HepG2 (cell line): ENCODE data around the gene SFI1. TPM values are rescaled to one million over a fixed set of nuclear protein-coding genes. Genes with fewer than 3 reads are reported as not detected.
A peak's percentile ranks its signal among the peaks of the same experiment; 100 is the strongest.

Experiments used
- AGO2 ChIP-seq: fragments of 200-400 bp; formaldehyde crosslinking; optimal IDR thresholded peaks from 2 replicates; pipeline ENCODE3; 2017; ENCODE audit warnings: mild to moderate bottlenecking, low read depth, low read length, moderate library complexity
- CBX2 ChIP-seq, 2 experiments: fragments of 200-600 bp in 1 of 2; sonication (generic); formaldehyde crosslinking in 1 of 2; IDR thresholded peaks; 2 replicates each; pipeline versions ENCODE4 v1.7.0 to v1.8.1; 2018 to 2022; ENCODE audit warnings: low read depth in 2 of 2, low read length in 1 of 2, mild to moderate bottlenecking in 1 of 2, missing genetic modification reagents in 1 of 2
- CHD2 ChIP-seq: IDR thresholded peaks from 2 replicates; pipeline ENCODE4 v1.6.1; 2011; ENCODE audit warnings: low read depth, low read length, improper control_type of control experiment
- CHD4 ChIP-seq: fragments of 200-600 bp; sonication (generic); IDR thresholded peaks from 2 replicates; pipeline ENCODE4 v1.7.0; 2017; ENCODE audit warnings: mild to moderate bottlenecking, low read length, borderline replicate concordance
- DMAP1 ChIP-seq: IDR thresholded peaks from 2 replicates; pipeline ENCODE4 v1.6.1; 2016
- E2F2 ChIP-seq: sonication (generic); formaldehyde crosslinking; IDR thresholded peaks from 2 replicates; pipeline ENCODE4 v1.4.0; 2020; ENCODE audit warnings: missing genetic modification reagents, borderline replicate concordance
- EED ChIP-seq: sonication (generic); formaldehyde crosslinking; IDR thresholded peaks from 2 replicates; pipeline ENCODE4 v1.5.0; 2020; ENCODE audit warnings: mild to moderate bottlenecking, missing genetic modification reagents
- KAT7 ChIP-seq: IDR thresholded peaks from 2 replicates; pipeline ENCODE4 v1.6.1; 2018; ENCODE audit warnings: borderline replicate concordance, missing compliant biosample characterization
- KDM4B ChIP-seq: sonication (generic); formaldehyde crosslinking; IDR thresholded peaks from 2 replicates; pipeline ENCODE4 v1.4.0; 2020; ENCODE audit warnings: missing genetic modification reagents
- MAF1 ChIP-seq: sonication (generic); formaldehyde crosslinking; IDR thresholded peaks from 2 replicates; pipeline ENCODE4 v1.5.0; 2020; ENCODE audit warnings: missing genetic modification reagents, borderline replicate concordance
- MIER2 ChIP-seq: IDR thresholded peaks from 2 replicates; pipeline ENCODE4 v1.6.1; 2016; ENCODE audit warnings: missing biosample characterization, missing genetic modification reagents
- MLLT10 ChIP-seq: sonication (generic); formaldehyde crosslinking; IDR thresholded peaks from 2 replicates; pipeline ENCODE4 v1.4.0; 2020; ENCODE audit warnings: missing genetic modification reagents
- PAXIP1 ChIP-seq: sonication (generic); formaldehyde crosslinking; conservative IDR thresholded peaks from 2 replicates; pipeline ENCODE4 v1.4.0; 2020; ENCODE audit warnings: mild to moderate bottlenecking, missing genetic modification reagents, moderate library complexity
- REPIN1 ChIP-seq: sonication (generic); formaldehyde crosslinking; IDR thresholded peaks from 2 replicates; pipeline ENCODE4 v1.8.0; 2022; ENCODE audit warnings: missing genetic modification reagents, low read depth, mild to moderate bottlenecking, borderline replicate concordance
- RFXAP ChIP-seq: sonication (generic); formaldehyde crosslinking; IDR thresholded peaks from 2 replicates; pipeline ENCODE4 v1.4.0; 2020; ENCODE audit warnings: missing genetic modification reagents, borderline replicate concordance
- THAP9 ChIP-seq: sonication (generic); formaldehyde crosslinking; IDR thresholded peaks from 2 replicates; pipeline ENCODE4; 2020; ENCODE audit warnings: missing genetic modification reagents, mild to moderate bottlenecking, borderline replicate concordance
- ZHX1 ChIP-seq: sonication (generic); formaldehyde crosslinking; IDR thresholded peaks from 2 replicates; pipeline ENCODE4 v1.8.1; 2022; ENCODE audit warnings: low read depth, mild to moderate bottlenecking, missing genetic modification reagents
- ZNF160 ChIP-seq: sonication (generic); formaldehyde crosslinking; IDR thresholded peaks from 2 replicates; pipeline ENCODE4 v1.8.0; 2022; ENCODE audit warnings: mild to moderate bottlenecking, inconsistent platforms, missing genetic modification reagents
- ZNF616 ChIP-seq: sonication (generic); formaldehyde crosslinking; IDR thresholded peaks from 2 replicates; pipeline ENCODE4 v1.5.0; 2020; ENCODE audit warnings: low read depth, mild to moderate bottlenecking, missing genetic modification reagents
- polyA plus RNA-seq, 8 experiments: library from polyadenylated mRNA; depleted of rRNA in 3 of 8; stranded (reverse) in 7 of 8; unstranded in 1 of 8; fragments of >200 nt; fragmentation: Illumina TruSeq in 4 of 8; extraction: Trizol in 4 of 8; gene quantifications; 2 replicates each; pipeline versions ENCODE4 v1.2.1 to v1.2.3, GENCODE V29; 2011 to 2016; ENCODE audit warnings: low read depth in 4 of 8, missing spikeins in 1 of 8, mixed read lengths in 1 of 8; ENCODE audit not compliant: insufficient read depth in 1 of 8
- total RNA-seq, 5 experiments: library from RNA; depleted of rRNA; stranded (reverse); fragments of >200 nt; fragmentation: Illumina TruSeq; extraction: Trizol; gene quantifications; 2 replicates each; pipeline ENCODE4 v1.2.3, GENCODE V29; 2016; ENCODE audit warnings: low read depth in 1 of 5

SFI1 gene
- total and polyA plus RNA-seq, 2 of the 13 experiments (the other 11 are each of a cell fraction or from before 2014, with no cell fraction given) = 20.5 to 40.1 TPM

DNA sequence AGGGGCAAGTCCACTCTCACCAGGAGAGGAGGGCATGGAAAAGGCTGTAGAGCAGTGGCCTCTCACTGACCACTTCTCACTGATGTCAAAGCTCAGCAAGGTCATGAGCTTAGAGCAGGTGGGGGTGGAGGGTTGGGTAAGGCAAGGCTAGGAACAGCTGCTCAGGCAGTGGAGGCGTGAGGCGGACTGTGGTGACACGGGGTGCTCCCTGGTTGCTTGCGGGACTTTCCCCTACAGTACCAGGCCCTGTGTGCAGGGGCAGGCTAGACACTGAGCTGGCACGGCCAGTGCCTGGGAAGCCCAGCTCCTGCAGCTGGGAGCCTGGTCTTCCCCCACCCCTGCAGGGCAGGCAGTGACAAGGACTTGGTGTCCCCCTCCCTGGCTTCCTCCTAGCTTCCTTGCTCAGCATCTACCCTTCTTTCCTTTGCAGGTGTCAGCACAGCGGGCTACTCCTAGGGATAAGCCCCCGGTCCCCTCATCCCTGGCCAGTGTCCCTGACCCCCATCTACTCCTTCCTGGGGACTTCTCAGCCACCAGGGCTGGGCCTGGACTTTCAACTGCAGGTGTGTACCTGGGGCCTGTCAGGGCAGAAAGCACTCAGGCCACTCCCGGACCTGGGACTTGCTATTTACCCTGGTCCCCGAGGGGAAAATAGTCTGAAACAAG lies 120.1 kb downstream of the SFI1 start (continued):
- 0 out of 2 replicates have a peak, but pooled peaks have one; percentile 39 for TF ChIP-seq PAXIP1
- TF ChIP-seq CHD2 = no peak
- no peak for TF ChIP-seq MIER2 (CRISPR knock-in tag)
- no peak for TF ChIP-seq KDM4B (CRISPR knock-in tag)
- TF ChIP-seq ZNF160 (CRISPR knock-in tag) = no peak
- no peak for TF ChIP-seq THAP9 (CRISPR knock-in tag)
- peak; percentile 95 for TF ChIP-seq AGO2
- TF ChIP-seq KAT7 (CRISPR knock-in tag) = no peak
- TF ChIP-seq RFXAP (CRISPR knock-in tag) = no peak
- no peak for TF ChIP-seq REPIN1 (CRISPR knock-in tag)
- TF ChIP-seq MAF1 (CRISPR knock-in tag) = no peak
- no peak for TF ChIP-seq ZHX1
- no peak for TF ChIP-seq MLLT10
- no peak for TF ChIP-seq CHD4
- TF ChIP-seq CBX2 (IDR thresholded peaks at IDR 0.05; ENCODE audit: low read depth, low read length) = no peak
- TF ChIP-seq CBX2 (CRISPR knock-in tag; IDR thresholded peaks at IDR 0.05; ENCODE audit: low read depth) = no peak
- no peak for TF ChIP-seq EED (CRISPR knock-in tag)
- TF ChIP-seq DMAP1 = no peak
- TF ChIP-seq E2F2 (CRISPR knock-in tag) = no peak
- TF ChIP-seq ZNF616 (CRISPR knock-in tag) = no peak
